Uterus (tissue), 4 donors: ENCODE data around the gene SLC4A2. TPM values are rescaled to one million over a fixed set of nuclear protein-coding genes. Genes with fewer than 3 reads are reported as not detected.

Source experiments
- DNase-seq, 2 donors: peaks; one replicate each; pipeline ENCODE4 v3.0.0-alpha.2; 2019 to 2020
- H3K27ac ChIP-seq, 2 donors: fragments of 200-600 bp; sonication (generic); 1 replicate in 1 of 2; 2 replicates in 1 of 2; pipeline ENCODE4 v1.5.1; 2016 to 2018
- H3K27me3 ChIP-seq, 2 donors: fragments of 200-600 bp; sonication (generic); one replicate each; pipeline ENCODE4 v1.5.1; 2018 to 2019; ENCODE audit warnings: control low read depth in 1 of 2
- H3K36me3 ChIP-seq, 2 donors: fragments of 200-600 bp; sonication (generic); one replicate each; pipeline ENCODE4 v1.5.1; 2019; ENCODE audit warnings: control low read depth in 1 of 2
- H3K4me1 ChIP-seq, 2 donors: fragments of 200-600 bp; sonication (generic); one replicate each; pipeline ENCODE4 v1.5.1; 2018 to 2019; ENCODE audit warnings: control low read depth in 1 of 2
- H3K4me3 ChIP-seq, 2 donors: fragments of 200-600 bp; sonication (generic); 1 replicate in 1 of 2; 2 replicates in 1 of 2; pipeline ENCODE4 v1.5.1; 2018 to 2019; ENCODE audit warnings: mild to moderate bottlenecking in 1 of 2
- H3K9me3 ChIP-seq, 2 donors: fragments of 200-600 bp; sonication (generic); one replicate each; pipeline ENCODE4 v1.5.1; 2019; ENCODE audit warnings: control low read depth in 1 of 2
- POLR2A ChIP-seq, 2 donors: fragments of 450-650 bp; IDR thresholded peaks; one replicate each; pipeline ENCODE4 v1.6.1; 2016; ENCODE audit warnings: antibody characterized with exemption in 2 of 2, mild to moderate bottlenecking in 1 of 2, moderate library complexity in 1 of 2
- intact Hi-C: fragments of 100-400 bp; cut with DNase I; formaldehyde crosslinking; loops from one replicate; pipeline ENCODE4 v1.15.1; 2023; ENCODE audit warnings: low total_unique reads
- total RNA-seq, 4 donors: library from RNA; depleted of rRNA in 3 of 4; stranded (reverse); fragments of >200 nt in 3 of 4; gene quantifications; one replicate each; pipeline versions ENCODE4 v1.1.0 to v1.2.4, GENCODE V29; 2014 to 2023
- TF ChIP-seq, protein P1 (sequence below), 4 experiments: fragments of 200-600 bp in 2 of 4; fragments of 450-650 bp in 2 of 4; sonication (generic) in 2 of 4; IDR thresholded peaks; one replicate each; pipeline ENCODE4 v1.5.1; 2016 to 2019; ENCODE audit warnings: antibody characterized with exemption in 4 of 4, mild to moderate bottlenecking in 2 of 4, moderate library complexity in 1 of 4
- donor health status: DM: yes; HTN: yes; CAD: no.

SLC4A2 gene
- total RNA-seq, 4 donors from 2014 or later, result 37.4 to 177 (median 88.6) TPM

GRCh38 chr7:151074817-151075661, 15.7 kb downstream of the SLC4A2 start:
- TF ChIP-seq POLR2A (IDR thresholded peaks at IDR 0.05), result no peak
- TF ChIP-seq, protein P1, sequence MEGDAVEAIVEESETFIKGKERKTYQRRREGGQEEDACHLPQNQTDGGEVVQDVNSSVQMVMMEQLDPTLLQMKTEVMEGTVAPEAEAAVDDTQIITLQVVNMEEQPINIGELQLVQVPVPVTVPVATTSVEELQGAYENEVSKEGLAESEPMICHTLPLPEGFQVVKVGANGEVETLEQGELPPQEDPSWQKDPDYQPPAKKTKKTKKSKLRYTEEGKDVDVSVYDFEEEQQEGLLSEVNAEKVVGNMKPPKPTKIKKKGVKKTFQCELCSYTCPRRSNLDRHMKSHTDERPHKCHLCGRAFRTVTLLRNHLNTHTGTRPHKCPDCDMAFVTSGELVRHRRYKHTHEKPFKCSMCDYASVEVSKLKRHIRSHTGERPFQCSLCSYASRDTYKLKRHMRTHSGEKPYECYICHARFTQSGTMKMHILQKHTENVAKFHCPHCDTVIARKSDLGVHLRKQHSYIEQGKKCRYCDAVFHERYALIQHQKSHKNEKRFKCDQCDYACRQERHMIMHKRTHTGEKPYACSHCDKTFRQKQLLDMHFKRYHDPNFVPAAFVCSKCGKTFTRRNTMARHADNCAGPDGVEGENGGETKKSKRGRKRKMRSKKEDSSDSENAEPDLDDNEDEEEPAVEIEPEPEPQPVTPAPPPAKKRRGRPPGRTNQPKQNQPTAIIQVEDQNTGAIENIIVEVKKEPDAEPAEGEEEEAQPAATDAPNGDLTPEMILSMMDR (IDR thresholded peaks at IDR 0.05), result no peak
- no peak for DNase-seq
- no peak overlapping the region for H3K27ac ChIP-seq
- H3K27me3 ChIP-seq, result no peaks in the 10 kb centered on the region
- no peaks in the 10 kb centered on the region for H3K9me3 ChIP-seq
- no peak overlapping the region for H3K4me3 ChIP-seq
- intact Hi-C loops, result no loop called here
- H3K36me3 ChIP-seq, result no peaks in the 10 kb centered on the region
- H3K4me1 ChIP-seq, result peaks cover 0 to 6% of the 10 kb centered on the region in 2 donors

- TF ChIP-seq, protein P1 (IDR thresholded peaks at IDR 0.05), result no peak
- TF ChIP-seq POLR2A (IDR thresholded peaks at IDR 0.05), result no peak
- DNase-seq, result no peak
- intact Hi-C loops, result no loop called here
- no peaks in the 10 kb centered on the region for H3K9me3 ChIP-seq
- no peak overlapping the region for H3K27ac ChIP-seq
- H3K4me3 ChIP-seq, result no peak overlapping the region
- peaks cover 0 to 6% of the 10 kb centered on the region in 2 donors for H3K4me1 ChIP-seq
- H3K36me3 ChIP-seq, result no peaks in the 10 kb centered on the region
- H3K27me3 ChIP-seq, result no peaks in the 10 kb centered on the region
Observed at GRCh38 chr7:151075662-151075971, 16.2 kb downstream of the SLC4A2 start.

- TF ChIP-seq, protein P1 (IDR thresholded peaks at IDR 0.05), result no peak
- no peak for TF ChIP-seq POLR2A (IDR thresholded peaks at IDR 0.05)
- Histone ChIP-seq H3K27me3 (no peaks in the 10 kb centered on the region), H3K4me3 (no peak overlapping the region), H3K36me3 (no peaks in the 10 kb centered on the region), H3K9me3 (no peaks in the 10 kb centered on the region), H3K27ac (no peak overlapping the region), H3K4me1 (peaks cover 0 to 8% of the 10 kb centered on the region in 2 donors)
- no peak for DNase-seq
- intact Hi-C loops, result no loop called here
Observed at GRCh38 chr7:151075978-151076426, 16.6 kb downstream of the SLC4A2 start.

DNA sequence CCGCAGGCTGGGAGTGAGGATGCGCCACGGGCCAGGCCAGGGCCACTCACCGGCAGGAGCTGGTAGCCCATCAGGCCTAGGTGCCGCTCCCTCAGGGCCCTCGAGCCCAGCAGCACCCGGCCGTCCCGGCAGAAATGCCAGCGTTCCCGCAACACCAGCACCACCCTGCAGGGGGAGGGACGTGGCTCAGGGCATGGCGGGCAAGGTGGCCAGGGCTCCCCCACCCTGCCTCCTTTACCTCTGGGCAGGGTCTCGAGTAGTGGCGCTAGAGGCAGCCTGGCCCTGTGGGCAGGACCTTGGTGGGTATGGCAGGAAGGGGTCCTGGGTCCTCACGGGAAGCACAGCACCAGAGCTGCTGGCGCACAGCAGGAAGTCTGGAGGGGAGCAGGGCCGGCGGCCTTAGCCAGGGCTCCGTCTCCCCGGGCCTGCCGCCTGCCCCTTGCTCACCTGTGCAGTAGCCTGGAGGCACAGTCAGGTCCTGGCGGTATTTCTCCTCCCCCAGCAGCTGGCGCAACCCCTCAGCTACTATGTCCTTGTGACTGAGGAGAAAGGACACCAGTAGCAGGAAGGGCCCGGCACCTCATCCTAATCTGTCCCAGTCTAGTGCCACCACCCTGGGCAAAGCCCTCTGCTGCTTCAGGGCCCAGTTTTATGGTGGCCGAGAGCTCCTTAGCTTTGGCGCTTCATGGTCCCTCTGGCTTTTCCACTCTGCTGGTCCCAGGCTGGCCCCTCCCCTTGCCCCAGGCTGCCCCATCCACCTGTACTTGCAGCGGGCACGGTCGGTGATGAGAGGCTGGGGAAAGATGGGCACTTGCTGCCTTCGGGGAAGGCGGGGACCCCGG, 17.7 kb downstream of the SLC4A2 start:
- Histone ChIP-seq H3K27me3 (no peaks in the 10 kb centered on the region), H3K4me3 (no peak overlapping the region), H3K36me3 (no peaks in the 10 kb centered on the region), H3K27ac (no peak overlapping the region), H3K4me1 (peaks cover 0 to 19% of the 10 kb centered on the region in 2 donors), H3K9me3 (no peaks in the 10 kb centered on the region)
- DNase-seq, result no peak
- TF ChIP-seq POLR2A (IDR thresholded peaks at IDR 0.05), result no peak
- TF ChIP-seq, protein P1 (IDR thresholded peaks at IDR 0.05), result no peak
- intact Hi-C loops, result no loop called here
